Measurements from ENCODE around the gene PLPP4.

PLPP4 gene

DNA sequence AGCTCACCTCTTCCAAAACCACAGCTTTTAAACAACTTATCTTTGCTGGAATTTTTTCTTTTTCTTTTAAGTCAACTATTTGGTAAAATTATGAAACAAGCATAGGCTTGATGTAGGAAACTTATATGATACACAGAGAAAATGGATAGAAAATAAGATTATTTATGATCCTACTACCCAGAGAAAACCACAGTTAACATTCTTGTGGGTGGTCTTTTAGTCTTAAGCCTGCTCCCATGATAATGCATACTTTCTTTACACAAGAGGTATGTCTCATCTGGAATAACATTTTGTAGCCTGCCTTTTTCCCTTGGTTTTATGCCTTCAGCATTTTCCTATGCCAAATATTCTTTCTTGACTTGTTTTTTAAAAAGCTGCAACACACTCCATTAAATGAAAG is 21.4 kb downstream of the PLPP4 start:
- CTCF ChIA-PET, result no interaction called here
- TF ChIP-seq, protein P1, sequence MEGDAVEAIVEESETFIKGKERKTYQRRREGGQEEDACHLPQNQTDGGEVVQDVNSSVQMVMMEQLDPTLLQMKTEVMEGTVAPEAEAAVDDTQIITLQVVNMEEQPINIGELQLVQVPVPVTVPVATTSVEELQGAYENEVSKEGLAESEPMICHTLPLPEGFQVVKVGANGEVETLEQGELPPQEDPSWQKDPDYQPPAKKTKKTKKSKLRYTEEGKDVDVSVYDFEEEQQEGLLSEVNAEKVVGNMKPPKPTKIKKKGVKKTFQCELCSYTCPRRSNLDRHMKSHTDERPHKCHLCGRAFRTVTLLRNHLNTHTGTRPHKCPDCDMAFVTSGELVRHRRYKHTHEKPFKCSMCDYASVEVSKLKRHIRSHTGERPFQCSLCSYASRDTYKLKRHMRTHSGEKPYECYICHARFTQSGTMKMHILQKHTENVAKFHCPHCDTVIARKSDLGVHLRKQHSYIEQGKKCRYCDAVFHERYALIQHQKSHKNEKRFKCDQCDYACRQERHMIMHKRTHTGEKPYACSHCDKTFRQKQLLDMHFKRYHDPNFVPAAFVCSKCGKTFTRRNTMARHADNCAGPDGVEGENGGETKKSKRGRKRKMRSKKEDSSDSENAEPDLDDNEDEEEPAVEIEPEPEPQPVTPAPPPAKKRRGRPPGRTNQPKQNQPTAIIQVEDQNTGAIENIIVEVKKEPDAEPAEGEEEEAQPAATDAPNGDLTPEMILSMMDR (conservative IDR thresholded peaks at IDR 0.05; ENCODE audit: low read depth), result no peak
- POLR2A ChIA-PET (ENCODE audit: low non-redundant PET), result no interaction called here
- no peak overlapping the region for H3K27ac ChIP-seq
- no peak for DNase-seq (ENCODE audit: low spot score)

DNA sequence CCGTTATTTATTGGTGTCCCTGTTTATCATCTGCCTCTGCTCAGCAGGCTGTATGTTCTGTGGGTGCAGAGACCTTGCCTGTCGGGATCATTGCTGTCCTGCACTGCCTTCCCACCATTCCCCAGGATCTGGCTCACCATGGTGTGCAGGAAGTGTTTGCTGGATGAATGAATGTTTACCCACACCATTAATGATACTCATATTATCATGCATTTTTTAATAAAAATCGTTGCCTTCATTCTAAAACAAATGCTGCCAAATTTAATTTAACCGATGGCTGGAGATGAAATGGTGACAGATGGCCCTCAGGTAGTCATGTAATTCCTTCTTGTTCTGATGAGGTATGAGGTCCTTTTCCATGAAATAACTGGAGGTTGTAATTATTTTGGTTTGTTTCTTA is 22.5 kb downstream of the PLPP4 start:
- ChIA-PET CTCF (interaction anchor here (0.6 kb wide), 1 partner anchor 8 kb away, joined by 3 read pairs; no protein-coding TSS in a partner anchor), POLR2A (ENCODE audit: low non-redundant PET) (no interaction called here)
- no peak overlapping the region for H3K27ac ChIP-seq
- no peak for DNase-seq (ENCODE audit: low spot score)
- TF ChIP-seq, protein P1 (conservative IDR thresholded peaks at IDR 0.05; ENCODE audit: low read depth), result no peak

DNA sequence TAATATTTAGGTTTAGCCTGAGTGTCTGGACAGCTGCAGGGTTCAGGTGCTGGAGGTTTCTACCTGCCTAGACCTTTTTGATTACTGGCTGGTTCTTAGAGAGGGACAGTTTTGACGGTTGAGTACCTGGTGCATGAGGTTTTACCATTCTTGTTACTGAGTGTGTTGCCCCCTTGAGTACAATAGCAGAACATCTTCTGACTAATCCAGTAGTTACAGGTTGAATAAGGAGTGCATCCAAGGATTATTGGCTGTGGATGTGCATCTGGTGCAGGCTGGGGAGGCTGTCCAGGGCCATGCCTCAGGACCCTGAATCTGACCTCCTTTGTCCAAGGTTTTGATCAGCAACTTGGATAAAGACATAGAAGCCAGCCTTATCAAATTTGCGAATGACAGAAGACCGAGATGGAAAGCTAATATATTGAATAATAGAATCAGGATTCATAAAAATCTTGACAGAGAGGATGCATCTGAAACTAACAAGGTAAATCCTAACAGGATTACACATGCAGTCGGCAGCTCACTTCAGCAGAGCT is 23.1 kb downstream of the PLPP4 start:
- ChIA-PET POLR2A (ENCODE audit: low non-redundant PET) (no interaction called here), CTCF (interaction anchor here (0.6 kb wide), 1 partner anchor 9 kb away, joined by 3 read pairs; no protein-coding TSS in a partner anchor)
- H3K27ac ChIP-seq, result no peak overlapping the region
- DNase-seq (ENCODE audit: low spot score), result no peak
- TF ChIP-seq, protein P1 (conservative IDR thresholded peaks at IDR 0.05; ENCODE audit: low read depth), result no peak

DNA sequence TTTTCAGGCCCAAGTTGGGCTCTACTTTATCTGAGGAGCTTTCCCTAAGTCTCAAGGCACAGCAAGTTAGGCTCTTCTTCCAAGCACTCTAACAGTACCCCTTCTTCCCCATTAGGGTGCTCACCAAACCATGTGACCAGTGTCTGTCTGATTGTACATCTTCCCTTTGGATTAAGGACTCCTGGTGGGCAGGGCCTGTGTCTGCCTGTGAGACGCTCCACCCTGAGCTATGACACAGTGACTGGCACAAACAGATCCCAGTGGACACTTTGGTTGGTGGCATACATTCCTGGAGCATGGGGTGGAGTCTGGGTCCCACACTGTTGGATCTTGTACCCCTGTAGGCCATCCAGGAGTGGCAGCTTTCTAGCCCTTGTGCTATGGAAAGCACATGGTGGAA is 23.8 kb downstream of the PLPP4 start:
- no peak overlapping the region for H3K27ac ChIP-seq
- CTCF ChIA-PET, result no interaction called here
- POLR2A ChIA-PET (ENCODE audit: low non-redundant PET), result no interaction called here
- TF ChIP-seq, protein P1 (conservative IDR thresholded peaks at IDR 0.05; ENCODE audit: low read depth), result no peak
- DNase-seq (ENCODE audit: low spot score), result no peak

DNA sequence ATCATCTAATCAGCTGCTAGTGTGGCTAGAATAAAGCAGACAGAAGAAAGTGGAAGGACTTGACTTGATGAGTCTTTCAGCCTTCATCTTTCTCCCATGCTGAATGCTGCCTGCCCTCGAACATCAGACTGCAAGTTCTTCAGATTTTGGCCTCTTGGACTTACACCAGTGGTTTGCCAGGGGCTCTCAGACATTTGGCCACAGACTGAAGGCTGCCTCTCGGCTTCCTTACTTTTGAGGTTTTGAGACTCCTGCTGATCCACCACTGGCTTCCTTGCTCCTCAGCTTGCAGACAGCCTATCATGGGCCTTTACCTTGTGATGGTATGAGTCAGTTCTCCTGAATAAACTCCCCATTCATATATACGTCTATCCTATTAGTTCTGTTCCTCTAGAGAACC is 26.0 kb downstream of the PLPP4 start:
- ChIA-PET CTCF (no interaction called here), POLR2A (ENCODE audit: low non-redundant PET) (no interaction called here)
- H3K27ac ChIP-seq, result no peak overlapping the region
- DNase-seq (ENCODE audit: low spot score), result no peak
- TF ChIP-seq, protein P1 (conservative IDR thresholded peaks at IDR 0.05; ENCODE audit: low read depth), result no peak

DNA sequence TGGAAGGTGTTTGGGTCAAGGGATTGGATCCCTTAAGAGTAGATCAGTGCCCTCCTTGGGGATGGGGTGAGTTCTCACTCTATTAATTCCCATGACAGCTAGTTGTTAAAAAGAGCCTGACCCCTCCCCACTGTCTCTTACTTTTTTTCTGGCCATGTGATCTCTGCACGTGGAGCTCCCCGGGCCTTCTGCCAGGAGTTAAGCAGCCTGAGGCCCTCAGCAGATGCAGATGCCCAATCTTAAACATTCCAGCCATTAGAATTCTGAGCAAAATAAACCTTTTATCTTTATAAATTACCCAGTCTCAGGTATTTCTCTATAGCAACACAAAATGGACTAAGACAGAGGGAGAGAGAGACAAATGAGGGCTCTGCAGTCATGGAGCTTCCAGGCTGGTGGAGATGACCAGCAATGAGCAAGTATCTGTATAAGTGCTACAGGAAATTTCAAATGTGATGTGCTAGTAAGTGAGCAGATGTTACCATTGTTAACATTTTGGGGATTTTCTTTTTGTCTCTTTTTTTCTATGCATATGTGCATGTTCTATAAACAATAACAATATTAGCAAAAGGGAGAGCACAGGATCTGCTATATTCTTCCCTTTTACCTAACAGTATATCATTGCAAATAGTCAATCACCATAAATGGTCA is 26.7 kb downstream of the PLPP4 start:
- no peak for DNase-seq (ENCODE audit: low spot score)
- TF ChIP-seq, protein P1 (conservative IDR thresholded peaks at IDR 0.05; ENCODE audit: low read depth), result no peak
- H3K27ac ChIP-seq, result no peak overlapping the region
- CTCF ChIA-PET, result no interaction called here
- POLR2A ChIA-PET (ENCODE audit: low non-redundant PET), result no interaction called here
